PC-3 (cell line): Measurements from ENCODE around the gene C1QTNF6. TPM values are rescaled to one million over a fixed set of nuclear protein-coding genes. Genes with fewer than 3 reads are reported as not detected.

Source experiments
- ATAC-seq: fragments of 200-7000 bp; cut with Tn5 transposase; 2 replicates; pipeline ENCODE4 v1.9.1; 2020; ENCODE audit warnings: mild to moderate bottlenecking, moderate library complexity
- BruUV-seq: library from RNA; stranded (reverse); fragments of 400-500 nt; replicated peaks from 2 replicates; lab custom pipeline; 2021; lab: Mats Ljungman, UMichigan
- CTCF ChIA-PET: fragments of 300-600 bp; sonication (Branson Sonifier 250); formaldehyde crosslinking; loops from one replicate; lab custom pipeline; 2022; ENCODE audit warnings: antibody characterized with exemption; lab: Charles Lee
- POLR2A ChIA-PET: fragments of 300-600 bp; sonication (Branson Sonifier 250); formaldehyde crosslinking; loops from one replicate; lab custom pipeline; 2022; ENCODE audit warnings: antibody characterized with exemption; ENCODE audit not compliant: unreplicated experiment; lab: Charles Lee
- DNase-seq: peaks from one replicate; pipeline ENCODE4 v3.0.0-alpha.2; 2015
- H2AFZ ChIP-seq: fragments of 300-600 bp; sonication (generic); 2 replicates; pipeline ENCODE4 v1.6.0; 2016; ENCODE audit warnings: antibody characterized with exemption, low read length
- H3F3A ChIP-seq: fragments of 300-600 bp; sonication (generic); one replicate; pipeline ENCODE4 v1.6.0; 2017; ENCODE audit warnings: antibody characterized with exemption, low read length, control low read depth, mild to moderate bottlenecking; ENCODE audit not compliant: unreplicated experiment
- H3K27ac ChIP-seq: fragments of 300-600 bp; sonication (generic); 2 replicates; pipeline ENCODE4 v1.5.1; 2016; ENCODE audit warnings: mild to moderate bottlenecking, low read length
- H3K27me3 ChIP-seq: fragments of 300-600 bp; sonication (generic); 2 replicates; pipeline ENCODE4 v1.6.1; 2016; ENCODE audit warnings: low read length, mixed read lengths
- H3K36me3 ChIP-seq: fragments of 300-600 bp; sonication (generic); 2 replicates; pipeline ENCODE4 v1.6.1; 2016; ENCODE audit warnings: low read depth, mixed run types, low read length, mixed read lengths
- H3K4me1 ChIP-seq: fragments of 300-600 bp; sonication (generic); 2 replicates; pipeline ENCODE4 v1.5.1; 2016; ENCODE audit warnings: low read length; ENCODE audit not compliant: insufficient read depth
- H3K4me2 ChIP-seq: fragments of 300-600 bp; sonication (generic); 2 replicates; pipeline ENCODE4 v1.6.0; 2016; ENCODE audit warnings: low read length
- H3K4me3 ChIP-seq: fragments of 300-600 bp; sonication (generic); 2 replicates; pipeline ENCODE4 v1.5.1; 2016; ENCODE audit warnings: mild to moderate bottlenecking, low read length, mixed read lengths
- H3K79me2 ChIP-seq: fragments of 300-600 bp; sonication (generic); 2 replicates; pipeline ENCODE4 v1.6.1; 2017; ENCODE audit warnings: low read length, mixed read lengths
- H3K9ac ChIP-seq: fragments of 300-600 bp; sonication (generic); 2 replicates; pipeline ENCODE4 v1.6.0; 2016; ENCODE audit warnings: mild to moderate bottlenecking, low read length
- H3K9me2 ChIP-seq: fragments of 300-600 bp; sonication (generic); replicated peaks from 2 replicates; pipeline ENCODE4 v1.6.1; 2016; ENCODE audit warnings: mixed run types, low read length, mixed read lengths
- H3K9me3 ChIP-seq: fragments of 300-600 bp; sonication (generic); 2 replicates; pipeline ENCODE4 v1.6.1; 2016; ENCODE audit warnings: low read length, mixed read lengths
- H4K20me1 ChIP-seq: fragments of 300-600 bp; sonication (generic); 2 replicates; pipeline ENCODE4 v1.6.1; 2016; ENCODE audit warnings: low read length, mixed read lengths
- EZH2 ChIP-seq: fragments of 300-600 bp; sonication (generic); IDR thresholded peaks from one replicate; pipeline ENCODE4 v1.6.1; 2017; ENCODE audit warnings: antibody characterized with exemption, mild to moderate bottlenecking, low read length; ENCODE audit not compliant: unreplicated experiment
- EZH2phosphoT487 ChIP-seq: fragments of 300-600 bp; sonication (generic); IDR thresholded peaks from 2 replicates; pipeline ENCODE4 v1.6.1; 2018; ENCODE audit warnings: mild to moderate bottlenecking, antibody characterized with exemption, low read length, borderline replicate concordance
- intact Hi-C: fragments of 100-400 bp; cut with micrococcal nuclease; formaldehyde crosslinking; loops from 2 replicates; pipeline ENCODE4 v1.9.0; 2023
- total RNA-seq: library from RNA; depleted of rRNA; stranded (reverse); fragments of >200 nt; gene quantifications from 2 replicates; pipeline ENCODE4 v1.2.3, GENCODE V29; 2014
- TF ChIP-seq, protein P1 (sequence below): fragments of 300-600 bp; sonication (generic); conservative IDR thresholded peaks from 2 replicates; pipeline ENCODE4 v1.5.1; 2017; ENCODE audit warnings: antibody characterized with exemption, low read depth, mild to moderate bottlenecking, low read length

The C1QTNF6 gene
- total RNA-seq, 1 experiment from 2014 or later, result 3.8 TPM

DNA sequence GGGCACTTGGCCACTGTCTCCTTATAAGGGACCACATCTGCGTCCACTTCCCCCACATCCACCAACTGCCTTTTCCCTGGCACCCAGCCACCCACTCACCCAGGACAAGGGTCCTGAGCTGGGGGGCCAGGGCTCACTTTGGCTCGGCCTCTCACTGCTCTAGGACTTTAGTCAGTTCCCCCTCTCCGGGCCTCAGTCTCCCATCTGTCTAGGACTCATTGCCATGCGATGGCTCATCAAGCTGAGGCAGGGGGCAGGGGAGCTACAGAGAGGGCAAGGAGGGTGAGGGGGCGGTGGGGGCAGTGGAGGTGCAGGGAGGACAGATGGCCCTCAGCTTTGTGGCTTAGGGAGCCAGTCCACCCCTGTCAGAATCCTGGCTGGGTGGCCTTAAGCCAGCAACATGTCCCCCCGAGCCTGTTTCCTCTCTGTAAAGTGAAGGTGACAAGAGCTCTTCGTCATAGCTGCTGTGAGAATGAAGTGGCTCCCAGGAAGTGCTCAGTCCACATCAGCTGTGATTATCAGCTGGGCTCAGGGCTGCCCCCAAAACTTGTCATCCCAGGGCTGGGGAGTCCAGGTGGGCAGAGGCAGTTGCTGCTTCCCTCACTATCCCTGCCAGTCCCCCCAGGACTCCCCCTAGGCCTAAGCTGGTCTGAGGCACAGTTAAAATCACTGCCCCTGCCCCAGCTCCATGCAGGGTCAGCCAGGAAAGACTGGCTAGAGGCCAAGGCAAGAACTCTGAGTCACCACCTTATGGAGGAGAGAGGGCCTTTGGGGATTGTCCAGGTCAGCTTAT, 41.2 kb upstream of the C1QTNF6 start:
- CTCF ChIA-PET, result interaction anchor here (0.6 to 1.5 kb wide), 3 partner anchors 30 to 373 kb away, joined by 4 to 7 read pairs (median 4); no protein-coding TSS in a partner anchor
- H3K4me2 ChIP-seq, result peak overlapping the region; percentile 67
- peak overlapping the region; percentile 89 for H3K9ac ChIP-seq
- BruUV-seq, result no TSS peak
- no peaks in the 10 kb centered on the region; the same call in 1 of the 2 replicates for H3K36me3 ChIP-seq
- H2AFZ ChIP-seq, result no peak overlapping the region
- peaks cover 33% of the 10 kb centered on the region for H3K4me1 ChIP-seq
- peak overlapping the region; percentile 99 for H3K27ac ChIP-seq
- no peaks in the 10 kb centered on the region for H3K79me2 ChIP-seq
- ATAC-seq (peak; percentile 63), DNase-seq (peak; percentile 73)
- H4K20me1 ChIP-seq, result no peaks in the 10 kb centered on the region
- TF ChIP-seq, protein P1, sequence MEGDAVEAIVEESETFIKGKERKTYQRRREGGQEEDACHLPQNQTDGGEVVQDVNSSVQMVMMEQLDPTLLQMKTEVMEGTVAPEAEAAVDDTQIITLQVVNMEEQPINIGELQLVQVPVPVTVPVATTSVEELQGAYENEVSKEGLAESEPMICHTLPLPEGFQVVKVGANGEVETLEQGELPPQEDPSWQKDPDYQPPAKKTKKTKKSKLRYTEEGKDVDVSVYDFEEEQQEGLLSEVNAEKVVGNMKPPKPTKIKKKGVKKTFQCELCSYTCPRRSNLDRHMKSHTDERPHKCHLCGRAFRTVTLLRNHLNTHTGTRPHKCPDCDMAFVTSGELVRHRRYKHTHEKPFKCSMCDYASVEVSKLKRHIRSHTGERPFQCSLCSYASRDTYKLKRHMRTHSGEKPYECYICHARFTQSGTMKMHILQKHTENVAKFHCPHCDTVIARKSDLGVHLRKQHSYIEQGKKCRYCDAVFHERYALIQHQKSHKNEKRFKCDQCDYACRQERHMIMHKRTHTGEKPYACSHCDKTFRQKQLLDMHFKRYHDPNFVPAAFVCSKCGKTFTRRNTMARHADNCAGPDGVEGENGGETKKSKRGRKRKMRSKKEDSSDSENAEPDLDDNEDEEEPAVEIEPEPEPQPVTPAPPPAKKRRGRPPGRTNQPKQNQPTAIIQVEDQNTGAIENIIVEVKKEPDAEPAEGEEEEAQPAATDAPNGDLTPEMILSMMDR, result no peak
- no peak for TF ChIP-seq EZH2phosphoT487
- H3K9me3 ChIP-seq, result no peaks in the 10 kb centered on the region
- intact Hi-C loops, result no loop called here
- no peak overlapping the region for H3K4me3 ChIP-seq
- no peaks in the 10 kb centered on the region for H3F3A ChIP-seq
- no peaks in the 10 kb centered on the region for H3K27me3 ChIP-seq
- H3K9me2 ChIP-seq, result no peaks in the 10 kb centered on the region
- POLR2A ChIA-PET, result interaction anchor here (0.6 kb wide), 1 partner anchor 991 kb away, joined by 8 read pairs; no protein-coding TSS in a partner anchor

DNA sequence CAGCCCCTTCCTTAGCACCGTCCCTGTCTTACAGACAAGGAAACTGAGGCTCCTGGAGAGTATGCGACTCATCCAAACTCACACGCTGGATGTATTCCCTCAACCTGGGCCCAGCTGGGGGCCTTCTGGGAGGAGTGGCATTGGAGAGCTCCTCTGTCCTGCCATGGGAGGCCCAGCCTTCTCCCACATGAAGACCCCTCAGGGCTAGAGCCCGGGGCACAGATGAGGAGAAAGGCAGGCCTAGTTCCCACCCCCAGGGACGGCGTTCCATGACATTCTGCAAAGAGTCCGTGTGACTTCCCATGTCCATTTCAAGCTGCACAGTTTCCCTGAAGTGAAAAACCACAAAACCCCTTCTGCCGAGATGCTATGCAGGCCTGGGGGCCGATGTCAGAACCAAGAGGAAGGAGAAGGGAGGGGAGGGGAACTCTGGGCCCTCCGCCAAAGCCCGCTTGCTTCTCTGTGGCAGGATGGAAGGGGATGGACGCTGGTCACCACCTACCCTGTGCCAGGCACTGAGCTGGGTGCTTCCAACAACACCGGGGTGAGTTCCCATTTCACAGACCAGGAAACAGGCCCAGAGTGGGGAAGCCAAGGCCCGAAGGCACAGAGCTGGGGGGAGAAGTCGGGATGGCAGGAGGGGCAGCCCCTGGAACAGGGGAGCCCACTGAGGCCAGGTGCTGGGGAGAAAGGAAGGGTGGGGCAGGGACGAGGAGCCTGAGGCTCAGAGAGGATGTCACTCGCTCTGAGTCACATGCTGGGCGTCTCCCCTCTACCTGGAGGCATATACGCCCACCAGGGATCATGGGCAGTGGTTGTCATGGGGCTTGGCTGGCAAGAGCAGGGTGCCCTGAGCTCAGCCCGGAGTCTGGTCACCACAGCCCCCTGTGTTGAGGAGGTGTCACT, 40.3 kb upstream of the C1QTNF6 start:
- H3K27ac ChIP-seq, result peak overlapping the region; percentile 99
- ChIA-PET CTCF (interaction anchor here (1.5 kb wide), 1 partner anchor 31 kb away, joined by 7 read pairs; no protein-coding TSS in a partner anchor), POLR2A (no interaction called here)
- TF ChIP-seq EZH2phosphoT487, result no peak
- TF ChIP-seq EZH2, result no peak
- TF ChIP-seq, protein P1, result no peak
- DNase-seq (peak; percentile 73), ATAC-seq (peak; percentile 25)
- no peaks in the 10 kb centered on the region for H3K9me2 ChIP-seq
- no peaks in the 10 kb centered on the region; the same call in 1 of the 2 replicates for H3K36me3 ChIP-seq
- peaks cover 33% of the 10 kb centered on the region for H3K4me1 ChIP-seq
- H3K4me2 ChIP-seq, result peak overlapping the region; percentile 67
- H3K9me3 ChIP-seq, result no peaks in the 10 kb centered on the region
- H3K27me3 ChIP-seq, result no peaks in the 10 kb centered on the region
- intact Hi-C loops, result no loop called here
- BruUV-seq, result no TSS peak
- H3K4me3 ChIP-seq, result no peak overlapping the region
- peak overlapping the region; percentile 89 for H3K9ac ChIP-seq
- no peaks in the 10 kb centered on the region for H3F3A ChIP-seq
- H4K20me1 ChIP-seq, result no peaks in the 10 kb centered on the region
- no peak overlapping the region for H2AFZ ChIP-seq
- no peaks in the 10 kb centered on the region for H3K79me2 ChIP-seq
